G401.6 (cell line): ENCODE data around the gene MAGED1.
"Not testable (repeated sequence)": the region's sequence is repeated elsewhere in the genome, so short reads cannot be mapped to it uniquely, and the experiment has no call there.

Source experiments
- FAIRE-seq: peaks from 2 replicates; lab custom pipeline; 2012; peaks lifted over from hg19 to GRCh38; lab: Jason Lieb, UNC

Gene MAGED1

GRCh38 chrX:51899741-51900140, 6.3 kb downstream of the MAGED1 start:
- no peak for FAIRE-seq

GRCh38 chrX:51902510-51903050, 9.2 kb downstream of the MAGED1 start:
- no peak for FAIRE-seq

- FAIRE-seq = not testable (repeated sequence)
Measured at GRCh38 chrX:51905152-51905551, 11.7 kb downstream of the MAGED1 start.

GRCh38 chrX:51905711-51906110, 12.3 kb downstream of the MAGED1 start:
- FAIRE-seq = no peak

- FAIRE-seq = no peak
Measured at GRCh38 chrX:51917604-51918003, 24.2 kb downstream of the MAGED1 start.

GRCh38 chrX:51922561-51922960, 29.1 kb downstream of the MAGED1 start:
- no peak for FAIRE-seq

- no peak for FAIRE-seq
Measured at GRCh38 chrX:51931566-51932150, 38.2 kb downstream of the MAGED1 start.
